KMS-11 (cell line): Measurements from ENCODE around the gene RBAK.

ENCODE experiments used
- H2AFZ ChIP-seq: fragments of 200-600 bp; sonication (generic); 2 replicates; pipeline ENCODE4 v1.6.1; 2016; ENCODE audit warnings: antibody characterized with exemption, mixed run types, low read depth
- H3K27ac ChIP-seq: fragments of 200-600 bp; sonication (generic); 2 replicates; pipeline ENCODE4 v1.6.1; 2016; ENCODE audit warnings: mild to moderate bottlenecking, mixed run types
- H3K27me3 ChIP-seq: fragments of 200-600 bp; sonication (generic); 2 replicates; pipeline ENCODE4 v1.6.1; 2017; ENCODE audit warnings: mild to moderate bottlenecking, low read depth, mixed run types, moderate library complexity; ENCODE audit not compliant: insufficient read depth
- H3K36me3 ChIP-seq: fragments of 200-600 bp; sonication (generic); 2 replicates; pipeline ENCODE4 v1.6.1; 2017; ENCODE audit warnings: mild to moderate bottlenecking, mixed run types; ENCODE audit not compliant: insufficient read depth
- H3K4me1 ChIP-seq: fragments of 200-600 bp; sonication (generic); 2 replicates; pipeline ENCODE4 v1.6.1; 2016; ENCODE audit warnings: mild to moderate bottlenecking, low read depth, mixed run types; ENCODE audit not compliant: poor library complexity, severe bottlenecking
- H3K4me2 ChIP-seq: fragments of 200-600 bp; sonication (generic); 2 replicates; pipeline ENCODE4 v1.7.0; 2016; ENCODE audit warnings: mild to moderate bottlenecking, mixed run types
- H3K4me3 ChIP-seq: fragments of 200-600 bp; sonication (generic); IDR thresholded peaks from 2 replicates; pipeline ENCODE4 v1.6.1; 2017; ENCODE audit warnings: low read depth, low read length, mixed read lengths; ENCODE audit not compliant: insufficient read depth
- H3K79me2 ChIP-seq: fragments of 200-600 bp; sonication (generic); 2 replicates; pipeline ENCODE4 v1.6.1; 2016; ENCODE audit warnings: low read depth, mixed run types; ENCODE audit not compliant: insufficient read depth
- H3K9ac ChIP-seq: fragments of 200-600 bp; sonication (generic); 2 replicates; pipeline ENCODE4 v1.6.1; 2016; ENCODE audit warnings: mild to moderate bottlenecking, mixed run types
- H4K20me1 ChIP-seq: fragments of 200-600 bp; sonication (generic); 2 replicates; pipeline ENCODE4 v1.6.1; 2016; ENCODE audit warnings: mild to moderate bottlenecking, mixed run types; ENCODE audit not compliant: insufficient read depth
- CTCF ChIP-seq: fragments of 200-600 bp; sonication (generic); conservative IDR thresholded peaks from 2 replicates; pipeline ENCODE4 v1.6.1; 2017; ENCODE audit warnings: low read depth, mild to moderate bottlenecking, antibody characterized with exemption, low read length, moderate library complexity, mixed read lengths

Gene RBAK

GRCh38 chr7:4999369-4999950 lies 46.2 kb upstream of the RBAK start:
- no peak for TF ChIP-seq CTCF
- H3K9ac ChIP-seq, result no peak overlapping the region
- H3K27me3 ChIP-seq, result no peaks in the 10 kb centered on the region
- no peaks in the 10 kb centered on the region for H3K79me2 ChIP-seq
- H2AFZ ChIP-seq, result no peak overlapping the region
- no peaks in the 10 kb centered on the region for H4K20me1 ChIP-seq
- H3K4me1 ChIP-seq, result no peaks in the 10 kb centered on the region
- H3K36me3 ChIP-seq, result peaks cover 4% of the 10 kb centered on the region; the same call in 1 of the 2 replicates
- no peak overlapping the region for H3K27ac ChIP-seq
- no peak overlapping the region for H3K4me3 ChIP-seq
- no peak overlapping the region for H3K4me2 ChIP-seq

GRCh38 chr7:5001003-5001402 lies 44.7 kb upstream of the RBAK start:
- Histone ChIP-seq H2AFZ (no peak overlapping the region), H3K4me3 (no peak overlapping the region), H3K27me3 (no peaks in the 10 kb centered on the region), H4K20me1 (no peaks in the 10 kb centered on the region), H3K9ac (no peak overlapping the region), H3K4me1 (no peaks in the 10 kb centered on the region), H3K79me2 (no peaks in the 10 kb centered on the region), H3K4me2 (no peak overlapping the region), H3K27ac (no peak overlapping the region), H3K36me3 (peaks cover 4% of the 10 kb centered on the region; the same call in 1 of the 2 replicates)
- no peak for TF ChIP-seq CTCF

GRCh38 chr7:5001911-5002310 lies 43.7 kb upstream of the RBAK start:
- no peak for TF ChIP-seq CTCF

GRCh38 chr7:5005066-5005465 lies 40.6 kb upstream of the RBAK start:
- Histone ChIP-seq H3K4me3 (no peak overlapping the region), H3K4me1 (no peaks in the 10 kb centered on the region)

More at GRCh38 chr7:5001911-5002310, 43.7 kb upstream of the RBAK start:
- Histone ChIP-seq H3K4me1 (no peaks in the 10 kb centered on the region), H2AFZ (no peak overlapping the region), H4K20me1 (no peaks in the 10 kb centered on the region), H3K9ac (no peak overlapping the region), H3K27ac (no peak overlapping the region), H3K4me3 (no peak overlapping the region), H3K27me3 (no peaks in the 10 kb centered on the region), H3K4me2 (no peak overlapping the region), H3K79me2 (no peaks in the 10 kb centered on the region), H3K36me3 (peaks cover 4% of the 10 kb centered on the region; the same call in 1 of the 2 replicates)

More at GRCh38 chr7:5005066-5005465, 40.6 kb upstream of the RBAK start:
- no peaks in the 10 kb centered on the region for H4K20me1 ChIP-seq
- no peaks in the 10 kb centered on the region for H3K79me2 ChIP-seq
- H2AFZ ChIP-seq, result no peak overlapping the region
- H3K9ac ChIP-seq, result no peak overlapping the region
- H3K27ac ChIP-seq, result no peak overlapping the region
- no peak overlapping the region for H3K4me2 ChIP-seq
- no peaks in the 10 kb centered on the region for H3K27me3 ChIP-seq
- TF ChIP-seq CTCF, result no peak
- no peaks in the 10 kb centered on the region for H3K36me3 ChIP-seq
